Left hindlimb (tissue), 1 donor: ENCODE data around the gene APOF.
A peak's percentile ranks its signal among the peaks of the same experiment; 100 is the strongest.
"Not testable (repeated sequence)": the region's sequence is repeated elsewhere in the genome, so short reads cannot be mapped to it uniquely, and the experiment has no call there.

ENCODE experiments used
- DNase-seq: peaks from one replicate; pipeline ENCODE4 v3.0.0-alpha.2; 2018

Gene APOF

GRCh38 chr12:56366948-56367347 lies 4.3 kb upstream of the APOF start:
- DNase-seq = no peak

- DNase-seq = no peak
These were observed 1.0 kb downstream of the APOF start for GRCh38 chr12:56361487-56362129.

- peak; percentile 100 for DNase-seq
These were observed 2.5 kb downstream of the APOF start, which contains the start of gene STAT2 for GRCh38 chr12:56359851-56360767. Gene STAT2, minus strand, starts transcription at chr12:56360107. Its CDS starts 3,536 bp downstream, at chr12:56356571.

GRCh38 chr12:56358836-56359532 lies 3.7 kb downstream of the APOF start:
- no peak for DNase-seq

GRCh38 chr12:56351325-56351724 lies 11.3 kb downstream of the APOF start:
- no peak for DNase-seq

GRCh38 chr12:56350662-56351061 lies 12.0 kb downstream of the APOF start:
- DNase-seq = no peak

GRCh38 chr12:56348776-56349175 lies 13.9 kb downstream of the APOF start:
- no peak for DNase-seq

GRCh38 chr12:56347255-56347654 lies 15.4 kb downstream of the APOF start:
- not testable (repeated sequence) for DNase-seq

- DNase-seq = no peak
These were observed 16.0 kb downstream of the APOF start for GRCh38 chr12:56346675-56347074.

- not testable (repeated sequence) for DNase-seq
These were observed 20.4 kb downstream of the APOF start for GRCh38 chr12:56342290-56342689.

- DNase-seq = no peak
These were observed 21.0 kb downstream of the APOF start for GRCh38 chr12:56341616-56342015.

- DNase-seq = no peak
These were observed 23.6 kb downstream of the APOF start for GRCh38 chr12:56339158-56339422.

- DNase-seq = no peak
These were observed 24.1 kb downstream of the APOF start, which contains the start of gene IL23A for GRCh38 chr12:56338308-56339157. Gene IL23A, plus strand, starts transcription at chr12:56338884. Its CDS starts 161 bp downstream, at chr12:56339045.

- no peak for DNase-seq
These were observed 24.9 kb downstream of the APOF start for GRCh38 chr12:56337753-56338251.

- DNase-seq = no peak
These were observed 26.1 kb downstream of the APOF start for GRCh38 chr12:56336361-56337167.

GRCh38 chr12:56335527-56335926 lies 27.1 kb downstream of the APOF start:
- not testable (repeated sequence) for DNase-seq

- no peak for DNase-seq
These were observed 28.2 kb downstream of the APOF start for GRCh38 chr12:56334490-56334793.

- DNase-seq = peak; percentile 97
These were observed 28.8 kb downstream of the APOF start, which contains the start of gene PAN2 for GRCh38 chr12:56333679-56334489. Gene PAN2, minus strand, starts transcription at chr12:56334000. Its CDS starts 906 bp downstream, at chr12:56333094.

GRCh38 chr12:56333197-56333678 lies 29.4 kb downstream of the APOF start:
- DNase-seq = no peak

GRCh38 chr12:56332512-56333196 lies 30.0 kb downstream of the APOF start:
- no peak for DNase-seq
